Neural cell (in vitro differentiated cells): ENCODE data around the gene ZNF804A. TPM values are rescaled to one million over a fixed set of nuclear protein-coding genes. Genes with fewer than 3 reads are reported as not detected.

ENCODE experiments used
- H2AFZ ChIP-seq: fragments of 200-600, 300-800 bp; sonication (generic), shearing (Covaris generic); 2 replicates; pipeline ENCODE4 v1.6.0; 2014; ENCODE audit warnings: low read depth, mild to moderate bottlenecking, antibody characterized with exemption, low read length, moderate library complexity
- H3F3A ChIP-seq: fragments of 200-600 bp; shearing (Covaris generic); 2 replicates; pipeline ENCODE4 v1.6.1; 2016; ENCODE audit warnings: mild to moderate bottlenecking, moderate library complexity, mixed read lengths, antibody characterized with exemption, low read length; ENCODE audit not compliant: insufficient read depth, poor library complexity, severe bottlenecking
- H3K27ac ChIP-seq: fragments of 200-600, 300-800 bp; sonication (generic), shearing (Covaris generic); 2 replicates; pipeline ENCODE4 v1.5.1; 2014; ENCODE audit warnings: mild to moderate bottlenecking, low read length, moderate library complexity
- H3K27me3 ChIP-seq: fragments of 300-800, 200-600 bp; sonication (generic), shearing (Covaris generic); 2 replicates; pipeline ENCODE4 v1.6.0; 2014; ENCODE audit warnings: mild to moderate bottlenecking, low read depth, low read length, moderate library complexity; ENCODE audit not compliant: insufficient read depth
- H3K36me3 ChIP-seq: fragments of 300-800, 200-600 bp; sonication (generic), shearing (Covaris generic); 2 replicates; pipeline ENCODE4 v1.5.1; 2014; ENCODE audit warnings: mild to moderate bottlenecking, antibody characterized with exemption, low read length, moderate library complexity; ENCODE audit not compliant: insufficient read depth
- H3K4me2 ChIP-seq: fragments of 300-800, 200-600 bp; sonication (generic), shearing (Covaris generic); 2 replicates; pipeline ENCODE4 v1.6.0; 2014; ENCODE audit warnings: mild to moderate bottlenecking, low read length
- H3K4me3 ChIP-seq: fragments of 300-800, 200-600 bp; sonication (generic), shearing (Covaris generic); 2 replicates; pipeline ENCODE4 v1.5.1; 2014; ENCODE audit warnings: mild to moderate bottlenecking, low read length, moderate library complexity
- H3K79me2 ChIP-seq: fragments of 200-600 bp; shearing (Covaris generic); replicated peaks from 2 replicates; pipeline ENCODE4 v1.6.0; 2014; ENCODE audit warnings: mild to moderate bottlenecking, low read length, moderate library complexity; ENCODE audit not compliant: insufficient read depth
- H3K9ac ChIP-seq: fragments of 300-800, 200-600 bp; sonication (generic), shearing (Covaris generic); 2 replicates; pipeline ENCODE4 v1.6.1; 2016; ENCODE audit warnings: mild to moderate bottlenecking, low read length, mixed read lengths
- H3K9me2 ChIP-seq: fragments of 200-600 bp; shearing (Covaris generic); 2 replicates; pipeline ENCODE4 v1.6.1; 2016; ENCODE audit warnings: mild to moderate bottlenecking, low read length, mixed read lengths; ENCODE audit not compliant: insufficient read depth
- H3K9me3 ChIP-seq: fragments of 200-600, 300-800 bp; sonication (generic), shearing (Covaris generic); 2 replicates; pipeline ENCODE4 v1.6.1; 2016; ENCODE audit warnings: mild to moderate bottlenecking, mixed run types, low read length, moderate library complexity, mixed read lengths
- H4K20me1 ChIP-seq: fragments of 200-600 bp; shearing (Covaris generic); 2 replicates; pipeline ENCODE4 v1.6.1; 2016; ENCODE audit warnings: mild to moderate bottlenecking, mixed run types; ENCODE audit not compliant: insufficient read depth
- CTCF ChIP-seq: fragments of 450-650 bp; IDR thresholded peaks from 2 replicates; pipeline ENCODE4 v1.5.1; 2014; ENCODE audit warnings: antibody characterized with exemption, mild to moderate bottlenecking, moderate library complexity; ENCODE audit not compliant: poor library complexity, severe bottlenecking
- EP300 ChIP-seq: fragments of 450-650 bp; conservative IDR thresholded peaks from 2 replicates; pipeline ENCODE4 v1.6.1; 2014; ENCODE audit warnings: antibody characterized with exemption, mild to moderate bottlenecking, moderate library complexity; ENCODE audit not compliant: poor library complexity, severe bottlenecking
- EZH2 ChIP-seq: fragments of 200-600, 300-800 bp; shearing (Covaris generic), sonication (generic); IDR thresholded peaks from 2 replicates; pipeline ENCODE4 v1.6.1; 2014; ENCODE audit warnings: antibody characterized with exemption, low read length, borderline replicate concordance, mild to moderate bottlenecking; ENCODE audit not compliant: insufficient read depth, poor library complexity, severe bottlenecking
- MXI1 ChIP-seq: fragments of 450-650 bp; conservative IDR thresholded peaks from 2 replicates; pipeline ENCODE4 v1.6.1; 2014; ENCODE audit warnings: antibody characterized with exemption, mild to moderate bottlenecking; ENCODE audit not compliant: poor library complexity, severe bottlenecking
- POLR2AphosphoS5 ChIP-seq: IDR thresholded peaks from 2 replicates; pipeline ENCODE4 v1.6.1; 2012
- RAD21 ChIP-seq: fragments of 450-650 bp; conservative IDR thresholded peaks from 2 replicates; pipeline ENCODE4 v1.6.1; 2014; ENCODE audit warnings: antibody characterized with exemption, mild to moderate bottlenecking, moderate library complexity
- SMC3 ChIP-seq: fragments of 450-650 bp; conservative IDR thresholded peaks from 2 replicates; pipeline ENCODE4 v1.6.1; 2014; ENCODE audit warnings: antibody characterized with exemption, mild to moderate bottlenecking, moderate library complexity; ENCODE audit not compliant: poor library complexity
- TAF1 ChIP-seq: IDR thresholded peaks from 2 replicates; pipeline ENCODE4 v1.6.1; 2012; ENCODE audit warnings: low read depth
- polyA plus RNA-seq: library from polyadenylated mRNA; depleted of rRNA; stranded (reverse); fragments of >200 nt; gene quantifications from 2 replicates; pipeline ENCODE4 v1.2.3, GENCODE V29; 2014
- TF ChIP-seq, protein P1 (sequence below): IDR thresholded peaks from 2 replicates; pipeline ENCODE4 v1.6.1; 2012; ENCODE audit warnings: borderline replicate concordance

Gene ZNF804A
- polyA plus RNA-seq, 1 donor from 2014 or later, result 2.7 TPM

DNA sequence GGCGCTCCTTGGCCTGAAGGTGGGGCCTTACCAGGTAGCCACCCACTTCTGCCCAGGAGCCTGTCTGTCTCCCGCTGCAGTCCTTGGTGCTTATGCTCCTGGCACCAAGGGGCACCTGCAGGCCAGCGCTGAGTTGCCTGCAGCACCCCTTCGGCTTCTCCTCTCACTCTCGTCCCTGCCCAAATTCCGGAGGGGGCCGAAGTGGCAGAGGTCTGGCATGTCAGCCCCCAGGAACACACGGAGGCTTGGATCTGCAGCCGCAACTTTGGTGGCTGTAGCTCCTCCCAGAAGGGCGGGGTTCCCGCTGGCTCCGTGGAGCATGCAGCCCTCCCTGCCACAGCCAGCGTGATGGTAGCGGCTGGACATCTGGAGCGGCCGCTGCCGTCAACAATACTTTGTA is 37.7 kb upstream of the ZNF804A start:
- TF ChIP-seq POLR2AphosphoS5, result no peak
- no peak for TF ChIP-seq MXI1
- TF ChIP-seq CTCF, result no peak
- no peak for TF ChIP-seq EZH2
- no peak for TF ChIP-seq EP300
- no peak for TF ChIP-seq SMC3
- TF ChIP-seq, protein P1, sequence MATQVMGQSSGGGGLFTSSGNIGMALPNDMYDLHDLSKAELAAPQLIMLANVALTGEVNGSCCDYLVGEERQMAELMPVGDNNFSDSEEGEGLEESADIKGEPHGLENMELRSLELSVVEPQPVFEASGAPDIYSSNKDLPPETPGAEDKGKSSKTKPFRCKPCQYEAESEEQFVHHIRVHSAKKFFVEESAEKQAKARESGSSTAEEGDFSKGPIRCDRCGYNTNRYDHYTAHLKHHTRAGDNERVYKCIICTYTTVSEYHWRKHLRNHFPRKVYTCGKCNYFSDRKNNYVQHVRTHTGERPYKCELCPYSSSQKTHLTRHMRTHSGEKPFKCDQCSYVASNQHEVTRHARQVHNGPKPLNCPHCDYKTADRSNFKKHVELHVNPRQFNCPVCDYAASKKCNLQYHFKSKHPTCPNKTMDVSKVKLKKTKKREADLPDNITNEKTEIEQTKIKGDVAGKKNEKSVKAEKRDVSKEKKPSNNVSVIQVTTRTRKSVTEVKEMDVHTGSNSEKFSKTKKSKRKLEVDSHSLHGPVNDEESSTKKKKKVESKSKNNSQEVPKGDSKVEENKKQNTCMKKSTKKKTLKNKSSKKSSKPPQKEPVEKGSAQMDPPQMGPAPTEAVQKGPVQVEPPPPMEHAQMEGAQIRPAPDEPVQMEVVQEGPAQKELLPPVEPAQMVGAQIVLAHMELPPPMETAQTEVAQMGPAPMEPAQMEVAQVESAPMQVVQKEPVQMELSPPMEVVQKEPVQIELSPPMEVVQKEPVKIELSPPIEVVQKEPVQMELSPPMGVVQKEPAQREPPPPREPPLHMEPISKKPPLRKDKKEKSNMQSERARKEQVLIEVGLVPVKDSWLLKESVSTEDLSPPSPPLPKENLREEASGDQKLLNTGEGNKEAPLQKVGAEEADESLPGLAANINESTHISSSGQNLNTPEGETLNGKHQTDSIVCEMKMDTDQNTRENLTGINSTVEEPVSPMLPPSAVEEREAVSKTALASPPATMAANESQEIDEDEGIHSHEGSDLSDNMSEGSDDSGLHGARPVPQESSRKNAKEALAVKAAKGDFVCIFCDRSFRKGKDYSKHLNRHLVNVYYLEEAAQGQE, result no peak
- TF ChIP-seq TAF1, result no peak
- TF ChIP-seq RAD21, result no peak
- H3K79me2 ChIP-seq, result no peaks in the 10 kb centered on the region
- no peak overlapping the region for H3K4me3 ChIP-seq

DNA sequence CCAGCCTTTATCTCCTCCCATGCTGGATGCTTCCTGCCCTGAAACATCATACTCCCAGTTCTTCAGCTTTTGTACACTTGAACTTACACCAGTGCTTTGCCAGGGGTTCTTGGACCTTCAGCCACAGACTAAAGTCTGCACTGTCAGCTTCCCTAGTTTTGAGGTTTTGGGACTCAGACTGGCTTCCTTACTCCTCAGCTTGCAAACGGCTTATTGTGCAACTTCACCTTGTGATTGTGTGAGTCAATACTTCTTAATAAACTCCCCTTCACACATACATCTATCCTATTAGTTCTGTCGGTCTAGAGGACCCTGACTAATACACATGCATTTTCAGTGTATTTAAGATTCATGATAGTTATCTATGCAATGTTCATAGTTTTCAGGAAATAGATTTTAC is 35.8 kb upstream of the ZNF804A start:
- Histone ChIP-seq H3K9ac (no peak overlapping the region), H3K4me3 (no peak overlapping the region)
- TF ChIP-seq CTCF (no peak), EP300 (no peak), RAD21 (no peak), EZH2 (no peak), MXI1 (no peak), SMC3 (no peak), POLR2AphosphoS5 (no peak), TAF1 (no peak)
- TF ChIP-seq, protein P1, result no peak

More for the DNA sequence above, 37.7 kb upstream of the ZNF804A start:
- no peaks in the 10 kb centered on the region for H3F3A ChIP-seq
- H3K27me3 ChIP-seq, result no peaks in the 10 kb centered on the region
- no peaks in the 10 kb centered on the region for H3K9me3 ChIP-seq
- H3K9ac ChIP-seq, result no peak overlapping the region
- no peaks in the 10 kb centered on the region for H4K20me1 ChIP-seq
- no peak overlapping the region for H3K4me2 ChIP-seq
- H3K36me3 ChIP-seq, result no peaks in the 10 kb centered on the region
- no peak overlapping the region for H3K27ac ChIP-seq
- no peaks in the 10 kb centered on the region for H3K9me2 ChIP-seq
- H2AFZ ChIP-seq, result no peak overlapping the region

More for the DNA sequence above, 35.8 kb upstream of the ZNF804A start:
- no peaks in the 10 kb centered on the region for H3F3A ChIP-seq
- H3K9me2 ChIP-seq, result no peaks in the 10 kb centered on the region
- H3K79me2 ChIP-seq, result no peaks in the 10 kb centered on the region
- no peak overlapping the region for H2AFZ ChIP-seq
- H3K27me3 ChIP-seq, result no peaks in the 10 kb centered on the region
- H3K27ac ChIP-seq, result no peak overlapping the region
- no peaks in the 10 kb centered on the region for H3K9me3 ChIP-seq
- H3K4me2 ChIP-seq, result no peak overlapping the region
- no peaks in the 10 kb centered on the region for H4K20me1 ChIP-seq
- no peaks in the 10 kb centered on the region for H3K36me3 ChIP-seq
